OCI-LY7 (cell line): ENCODE results near the gene NOS2. TPM values are rescaled to one million over a fixed set of nuclear protein-coding genes. Genes with fewer than 3 reads are reported as not detected.

Source experiments
- BruUV-seq: library from RNA; stranded (reverse); fragments of 400-500 nt; replicated peaks from 2 replicates; lab custom pipeline; 2021; lab: Mats Ljungman, UMichigan
- CTCF ChIA-PET: fragments of 300-600 bp; sonication (Branson Sonifier 250); formaldehyde crosslinking; loops from one replicate; lab custom pipeline; 2022; ENCODE audit warnings: antibody characterized with exemption; ENCODE audit not compliant: unreplicated experiment; lab: Charles Lee
- POLR2A ChIA-PET: fragments of 300-600 bp; sonication (Branson Sonifier 250); formaldehyde crosslinking; loops from one replicate; lab custom pipeline; 2022; ENCODE audit warnings: antibody characterized with exemption; lab: Charles Lee
- DNase-seq: peaks from one replicate; pipeline ENCODE4 v3.0.0-alpha.2; 2015; ENCODE audit warnings: low spot score
- H2AFZ ChIP-seq: fragments of 200-600 bp; sonication (generic), shearing (Covaris generic); 2 replicates; pipeline ENCODE4 v1.6.1; 2014; ENCODE audit warnings: mild to moderate bottlenecking, antibody characterized with exemption, low read length, moderate library complexity
- H3K27ac ChIP-seq: fragments of 200-600 bp; sonication (generic); 2 replicates; pipeline ENCODE4 v1.5.1; 2014; ENCODE audit warnings: mixed run types, low read depth, mild to moderate bottlenecking, moderate library complexity, low read length, inconsistent platforms; ENCODE audit not compliant: poor library complexity, severe bottlenecking
- H3K36me3 ChIP-seq: fragments of 200-600 bp; sonication (generic); 2 replicates; pipeline ENCODE4 v1.6.1; 2014; ENCODE audit warnings: mild to moderate bottlenecking, antibody characterized with exemption, low read length, moderate library complexity, mixed read lengths; ENCODE audit not compliant: insufficient read depth
- H3K4me1 ChIP-seq: fragments of 200-600 bp; sonication (generic); 2 replicates; pipeline ENCODE4 v1.5.1; 2014; ENCODE audit warnings: mild to moderate bottlenecking, low read length; ENCODE audit not compliant: insufficient read depth, poor library complexity, severe bottlenecking
- H3K4me2 ChIP-seq: fragments of 200-600 bp; sonication (generic); 2 replicates; pipeline ENCODE4 v1.6.1; 2014; ENCODE audit warnings: mild to moderate bottlenecking, low read length
- H3K4me3 ChIP-seq: fragments of 200-600 bp; sonication (generic); 2 replicates; pipeline ENCODE4 v1.5.1; 2014; ENCODE audit warnings: mild to moderate bottlenecking, low read depth, low read length; ENCODE audit not compliant: poor library complexity, severe bottlenecking
- H3K79me2 ChIP-seq: fragments of 200-600 bp; sonication (generic); 2 replicates; pipeline ENCODE4 v1.6.1; 2016; ENCODE audit warnings: low read depth, mild to moderate bottlenecking, low read length, moderate library complexity, mixed read lengths; ENCODE audit not compliant: insufficient read depth
- H3K9me2 ChIP-seq: fragments of 200-600 bp; sonication (generic); 2 replicates; pipeline ENCODE4 v1.6.1; 2016; ENCODE audit warnings: mild to moderate bottlenecking, low read length, mixed read lengths; ENCODE audit not compliant: insufficient read depth
- H3K9me3 ChIP-seq: fragments of 200-600 bp; sonication (generic); 2 replicates; pipeline ENCODE4 v1.6.1; 2014; ENCODE audit warnings: mild to moderate bottlenecking, mixed run types, low read length, mixed read lengths
- H4K20me1 ChIP-seq: fragments of 200-600 bp; sonication (generic); 2 replicates; pipeline ENCODE4 v1.6.1; 2014; ENCODE audit warnings: mild to moderate bottlenecking, antibody characterized with exemption, low read length, moderate library complexity, mixed read lengths; ENCODE audit not compliant: insufficient read depth
- CTCF ChIP-seq: fragments of 200-600 bp; sonication (generic); conservative IDR thresholded peaks from 2 replicates; pipeline ENCODE4 v1.5.1; 2014; ENCODE audit warnings: mild to moderate bottlenecking, antibody characterized with exemption, low read length, moderate library complexity, mixed read lengths
- EZH2phosphoT487 ChIP-seq: fragments of 200-600 bp; sonication (generic); IDR thresholded peaks from 2 replicates; pipeline ENCODE4 v1.6.1; 2018; ENCODE audit warnings: low read depth, borderline replicate concordance, mild to moderate bottlenecking, mixed run types, antibody characterized with exemption, low read length, moderate library complexity, mixed read lengths
- intact Hi-C: fragments of 100-400 bp; cut with micrococcal nuclease; formaldehyde crosslinking; loops from one replicate; pipeline ENCODE4 v1.10.0; 2022; ENCODE audit not compliant: unreplicated experiment
- total RNA-seq, 2 experiments: library from RNA; depleted of rRNA in 1 of 2; stranded (reverse); fragments of >200 nt in 1 of 2; shearing (Covaris generic) in 1 of 2; gene quantifications; 2 replicates each; pipeline ENCODE4 v1.2.3, GENCODE V29; 2014 to 2022

NOS2 gene
- total RNA-seq, 2 experiments from 2014 or later = not detected

DNA sequence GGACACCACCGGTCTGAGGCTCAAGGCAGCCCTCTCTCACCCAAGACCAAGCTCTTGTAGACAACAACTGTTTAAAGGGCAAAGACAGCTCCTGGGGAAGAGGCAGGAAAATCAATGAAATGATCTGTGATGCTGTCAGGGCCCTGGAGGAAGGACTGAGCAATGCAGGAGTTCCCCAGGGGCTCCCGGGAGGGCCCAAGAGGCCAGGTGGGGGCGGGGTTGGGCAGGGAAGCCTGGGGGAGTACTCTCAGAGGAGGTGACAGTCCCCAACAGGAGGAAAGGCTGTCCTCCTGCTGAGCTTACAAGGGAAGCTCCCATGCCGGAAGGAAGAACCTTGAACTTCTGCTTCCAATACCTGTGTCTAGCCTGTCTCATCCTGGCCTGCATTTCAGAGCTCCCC is 8.3 kb upstream of the NOS2 start:
- intact Hi-C loops = no loop called here
- no peaks in the 10 kb centered on the region for H3K36me3 ChIP-seq
- H3K27ac ChIP-seq = no peak overlapping the region
- H3K79me2 ChIP-seq = no peaks in the 10 kb centered on the region
- POLR2A ChIA-PET = interaction anchor here (1.2 kb wide), 1 partner anchor 85 kb away, joined by 7 read pairs; the partner anchor contains the start of gene LYRM9
- no TSS peak for BruUV-seq
- no peak for DNase-seq
- TF ChIP-seq CTCF = no peak
- no peak for TF ChIP-seq EZH2phosphoT487
- no peaks in the 10 kb centered on the region for H4K20me1 ChIP-seq
- H3K4me3 ChIP-seq = no peak overlapping the region
- CTCF ChIA-PET = no interaction called here
- peaks cover 13% of the 10 kb centered on the region for H3K4me1 ChIP-seq
- no peak overlapping the region for H3K4me2 ChIP-seq
- no peaks in the 10 kb centered on the region for H3K9me2 ChIP-seq
- no peaks in the 10 kb centered on the region for H3K9me3 ChIP-seq
- H2AFZ ChIP-seq = no peak overlapping the region

DNA sequence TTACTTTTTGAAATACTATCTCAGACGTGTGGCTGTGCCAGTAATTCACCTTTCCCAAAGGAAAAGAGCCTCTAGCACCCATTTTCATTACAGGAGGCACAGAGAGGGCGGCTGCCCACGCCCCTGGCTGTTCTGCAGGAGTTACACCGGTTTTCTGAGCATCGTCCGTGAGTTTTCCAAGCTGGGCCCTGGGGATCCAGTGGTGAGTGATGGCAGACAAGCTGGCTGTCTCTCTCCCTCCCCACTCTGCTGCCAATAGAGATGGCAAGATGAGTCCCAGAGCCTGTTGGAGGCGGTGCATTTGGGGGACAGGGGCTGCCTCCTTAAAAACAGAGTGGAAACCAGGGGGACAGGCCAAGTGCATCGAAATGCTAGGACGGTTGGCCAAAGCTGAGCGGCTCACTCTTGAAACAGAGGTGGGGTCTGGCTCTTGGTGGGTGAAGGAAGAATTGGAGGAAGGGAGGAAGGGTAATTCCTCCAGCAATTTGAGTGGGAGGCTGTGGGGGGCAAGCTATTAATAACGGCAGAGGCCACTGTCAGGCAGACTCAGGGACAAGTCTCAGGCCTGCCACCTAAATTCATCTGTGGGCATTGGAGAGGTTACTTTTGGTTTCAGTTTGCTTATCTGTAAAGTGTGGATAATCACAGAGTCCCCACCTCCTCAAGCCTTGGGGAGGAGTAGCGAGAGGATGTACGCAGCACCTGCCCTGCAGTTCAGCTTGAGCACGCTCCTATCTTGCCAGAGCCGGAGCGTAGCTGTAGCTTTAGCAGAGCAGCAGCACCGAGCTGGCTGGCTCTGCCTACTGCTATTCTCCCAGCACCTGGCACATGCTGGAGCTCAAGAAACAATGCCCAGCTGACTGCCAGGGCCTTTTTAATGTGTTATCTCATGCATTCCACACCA is 7.5 kb upstream of the NOS2 start:
- peak overlapping the region; percentile 15; the same call in 1 of the 2 replicates for H2AFZ ChIP-seq
- no peaks in the 10 kb centered on the region for H3K9me2 ChIP-seq
- no peak overlapping the region for H3K27ac ChIP-seq
- H3K9me3 ChIP-seq = no peaks in the 10 kb centered on the region
- H3K4me2 ChIP-seq = 0 out of 2 replicates have a peak overlapping the region, but pooled peaks have one; percentile 10
- no peak for TF ChIP-seq CTCF
- TF ChIP-seq EZH2phosphoT487 = no peak
- no peaks in the 10 kb centered on the region for H4K20me1 ChIP-seq
- no peaks in the 10 kb centered on the region for H3K36me3 ChIP-seq
- H3K4me3 ChIP-seq = no peak overlapping the region
- intact Hi-C loops = no loop called here
- H3K4me1 ChIP-seq = peaks cover 13% of the 10 kb centered on the region
- ChIA-PET POLR2A (interaction anchor here (0.5 to 1.2 kb wide), 2 partner anchors 86 to 596 kb away, joined by 5 to 7 read pairs; partner anchors contain the start of gene LYRM9), CTCF (no interaction called here)
- H3K79me2 ChIP-seq = no peaks in the 10 kb centered on the region
- peak; percentile 11 for DNase-seq
- no TSS peak for BruUV-seq
